Type B pancreatic cell (in vitro differentiated cells): ENCODE data around the gene ACOT11. TPM values are rescaled to one million over a fixed set of nuclear protein-coding genes. Genes with fewer than 3 reads are reported as not detected.

Experiments used
- DNase-seq: peaks from one replicate; pipeline ENCODE4 v3.0.0; 2021; ENCODE audit warnings: mixed read lengths; ENCODE audit not compliant: unreplicated experiment; ENCODE audit errors: extremely low spot score
- H3K27ac Mint-ChIP-seq: 2 replicates; pipeline ENCODE4 v1.8.0; 2021; ENCODE audit warnings: mild to moderate bottlenecking, mixed read lengths
- H3K27me3 Mint-ChIP-seq: 2 replicates; pipeline ENCODE4 v1.8.0; 2021; ENCODE audit warnings: mixed read lengths
- H3K36me3 Mint-ChIP-seq: 2 replicates; pipeline ENCODE4 v1.8.0; 2021; ENCODE audit warnings: mixed read lengths
- H3K4me1 Mint-ChIP-seq: one replicate; pipeline ENCODE4 v1.8.0; 2021; ENCODE audit warnings: mixed read lengths; ENCODE audit not compliant: unreplicated experiment
- H3K4me3 Mint-ChIP-seq: 2 replicates; pipeline ENCODE4 v1.8.0; 2021; ENCODE audit warnings: mild to moderate bottlenecking, mixed read lengths
- H3K9me3 Mint-ChIP-seq: 2 replicates; pipeline ENCODE4 v1.8.0; 2021; ENCODE audit warnings: mixed read lengths
- CTCF ChIP-seq: fragments of 200-600 bp; sonication (generic); conservative IDR thresholded peaks from 2 replicates; pipeline ENCODE4 v1.5.0; 2021; ENCODE audit warnings: antibody characterized with exemption, mild to moderate bottlenecking
- total RNA-seq: library from RNA; stranded (reverse); gene quantifications from 2 replicates; pipeline ENCODE4 v1.2.1, GENCODE V29; 2021; ENCODE audit warnings: low replicate concordance

The ACOT11 gene
- total RNA-seq, 1 donor from 2014 or later, result 5.2 TPM

- H3K27ac Mint-ChIP-seq, result no peak overlapping the region
- H3K9me3 Mint-ChIP-seq, result peaks cover 6% of the 10 kb centered on the region
- H3K4me1 Mint-ChIP-seq, result peaks cover 8% of the 10 kb centered on the region
- no peak overlapping the region for H3K4me3 Mint-ChIP-seq
- no peaks in the 10 kb centered on the region for H3K36me3 Mint-ChIP-seq
- no peak for TF ChIP-seq CTCF
- no peaks in the 10 kb centered on the region for H3K27me3 Mint-ChIP-seq
- DNase-seq, result no peak
These were observed 92.3 kb downstream of the ACOT11 start for GRCh38 chr1:54640361-54640760.

GRCh38 chr1:54640863-54641836, 93.1 kb downstream of the ACOT11 start, which contains the start of gene MROH7:
Gene MROH7, plus strand, starts transcription at chr1:54641786. Its CDS starts 11,141 bp downstream, at chr1:54652927.
- H3K4me1 Mint-ChIP-seq, result peaks cover 8% of the 10 kb centered on the region
- no peaks in the 10 kb centered on the region for H3K36me3 Mint-ChIP-seq
- no peaks in the 10 kb centered on the region for H3K27me3 Mint-ChIP-seq
- peaks cover 6% of the 10 kb centered on the region for H3K9me3 Mint-ChIP-seq
- H3K27ac Mint-ChIP-seq, result peak within 1 kb of the TSS; percentile 0
- no peak for DNase-seq
- TF ChIP-seq CTCF, result no peak
- H3K4me3 Mint-ChIP-seq, result no peak within 1 kb of the TSS

GRCh38 chr1:54643736-54644135, 95.7 kb downstream of the ACOT11 start:
- H3K27ac Mint-ChIP-seq, result no peak overlapping the region
- peaks cover 6% of the 10 kb centered on the region for H3K9me3 Mint-ChIP-seq
- H3K4me3 Mint-ChIP-seq, result no peak overlapping the region
- H3K36me3 Mint-ChIP-seq, result no peaks in the 10 kb centered on the region
- no peak for DNase-seq
- H3K4me1 Mint-ChIP-seq, result peaks cover 7% of the 10 kb centered on the region
- no peaks in the 10 kb centered on the region for H3K27me3 Mint-ChIP-seq
- no peak for TF ChIP-seq CTCF

- DNase-seq, result no peak
- TF ChIP-seq CTCF, result no peak
- Mint-ChIP-seq H3K4me3 (no peak overlapping the region), H3K27me3 (peaks cover 4% of the 10 kb centered on the region), H3K36me3 (no peaks in the 10 kb centered on the region), H3K9me3 (peaks cover 6% of the 10 kb centered on the region), H3K4me1 (peaks cover 11% of the 10 kb centered on the region), H3K27ac (no peak overlapping the region)
These were observed 98.0 kb downstream of the ACOT11 start for GRCh38 chr1:54645806-54646676.

- Mint-ChIP-seq H3K4me1 (peaks cover 11% of the 10 kb centered on the region), H3K9me3 (no peaks in the 10 kb centered on the region), H3K27ac (peak overlapping the region; percentile 53), H3K4me3 (no peak overlapping the region), H3K36me3 (no peaks in the 10 kb centered on the region), H3K27me3 (peaks cover 4% of the 10 kb centered on the region)
- no peak for TF ChIP-seq CTCF
- DNase-seq, result no peak
These were observed 101.3 kb downstream of the ACOT11 start for GRCh38 chr1:54649130-54649898.
